VCaP (cell line): ENCODE measurements around the gene TMPRSS3.

Experiments used
- H3K27ac ChIP-seq: fragments of 450-650 bp; 2 replicates; pipeline ENCODE4 v1.5.1; 2017
- TF ChIP-seq, protein P1 (sequence below): fragments of 450-650 bp; conservative IDR thresholded peaks from 2 replicates; pipeline ENCODE4 v1.5.1; 2017; ENCODE audit warnings: mild to moderate bottlenecking, moderate library complexity

Gene TMPRSS3

DNA sequence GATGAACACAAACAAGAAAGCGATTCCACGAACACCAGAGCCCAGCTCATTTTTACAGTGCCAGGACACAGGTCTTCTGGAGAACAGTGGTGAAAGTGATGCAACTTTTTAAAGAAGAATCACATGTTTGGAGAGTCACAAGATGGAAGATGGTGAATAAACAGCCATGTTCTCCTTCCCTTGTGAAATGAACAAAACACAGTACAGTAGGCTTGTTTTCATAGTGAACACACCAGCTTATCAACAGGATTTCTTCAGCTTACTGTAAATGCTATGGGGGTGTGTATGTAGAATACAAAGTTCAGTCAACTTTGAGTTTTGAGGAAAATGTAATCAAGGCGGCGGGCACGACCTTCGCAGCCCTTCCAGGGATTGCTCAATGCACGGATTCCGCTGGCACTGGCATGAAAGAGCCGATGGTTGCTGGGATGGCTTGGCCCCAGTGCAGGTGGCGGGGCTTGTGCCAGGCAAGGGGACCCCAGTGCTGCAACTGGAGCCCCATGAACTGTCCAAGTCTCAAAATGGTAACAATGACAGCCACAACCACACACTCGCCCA lies 9.7 kb downstream of the TMPRSS3 start:
- no peak overlapping the region for H3K27ac ChIP-seq
- TF ChIP-seq, protein P1, sequence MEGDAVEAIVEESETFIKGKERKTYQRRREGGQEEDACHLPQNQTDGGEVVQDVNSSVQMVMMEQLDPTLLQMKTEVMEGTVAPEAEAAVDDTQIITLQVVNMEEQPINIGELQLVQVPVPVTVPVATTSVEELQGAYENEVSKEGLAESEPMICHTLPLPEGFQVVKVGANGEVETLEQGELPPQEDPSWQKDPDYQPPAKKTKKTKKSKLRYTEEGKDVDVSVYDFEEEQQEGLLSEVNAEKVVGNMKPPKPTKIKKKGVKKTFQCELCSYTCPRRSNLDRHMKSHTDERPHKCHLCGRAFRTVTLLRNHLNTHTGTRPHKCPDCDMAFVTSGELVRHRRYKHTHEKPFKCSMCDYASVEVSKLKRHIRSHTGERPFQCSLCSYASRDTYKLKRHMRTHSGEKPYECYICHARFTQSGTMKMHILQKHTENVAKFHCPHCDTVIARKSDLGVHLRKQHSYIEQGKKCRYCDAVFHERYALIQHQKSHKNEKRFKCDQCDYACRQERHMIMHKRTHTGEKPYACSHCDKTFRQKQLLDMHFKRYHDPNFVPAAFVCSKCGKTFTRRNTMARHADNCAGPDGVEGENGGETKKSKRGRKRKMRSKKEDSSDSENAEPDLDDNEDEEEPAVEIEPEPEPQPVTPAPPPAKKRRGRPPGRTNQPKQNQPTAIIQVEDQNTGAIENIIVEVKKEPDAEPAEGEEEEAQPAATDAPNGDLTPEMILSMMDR, result no peak

DNA sequence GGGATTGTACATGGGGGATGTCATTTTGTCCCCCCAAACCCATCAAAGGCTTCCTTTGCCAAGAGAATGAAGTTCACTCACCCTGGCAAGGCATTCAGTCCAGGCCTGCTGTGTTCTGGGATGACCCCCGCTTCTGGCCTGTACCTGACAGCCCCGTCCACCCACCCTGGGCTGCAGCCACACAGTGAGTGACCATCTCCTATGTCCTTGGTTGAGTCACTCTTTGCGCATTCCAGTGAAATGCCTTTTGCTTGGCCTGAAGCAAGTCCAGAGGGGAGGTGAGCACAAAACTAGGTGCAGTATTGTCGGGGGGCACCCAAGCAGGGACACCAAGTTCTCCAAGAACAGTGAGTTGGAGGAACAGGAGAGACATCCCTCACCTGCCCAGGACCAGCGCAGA lies 10.2 kb downstream of the TMPRSS3 start:
- H3K27ac ChIP-seq, result no peak overlapping the region
- TF ChIP-seq, protein P1, result no peak

DNA sequence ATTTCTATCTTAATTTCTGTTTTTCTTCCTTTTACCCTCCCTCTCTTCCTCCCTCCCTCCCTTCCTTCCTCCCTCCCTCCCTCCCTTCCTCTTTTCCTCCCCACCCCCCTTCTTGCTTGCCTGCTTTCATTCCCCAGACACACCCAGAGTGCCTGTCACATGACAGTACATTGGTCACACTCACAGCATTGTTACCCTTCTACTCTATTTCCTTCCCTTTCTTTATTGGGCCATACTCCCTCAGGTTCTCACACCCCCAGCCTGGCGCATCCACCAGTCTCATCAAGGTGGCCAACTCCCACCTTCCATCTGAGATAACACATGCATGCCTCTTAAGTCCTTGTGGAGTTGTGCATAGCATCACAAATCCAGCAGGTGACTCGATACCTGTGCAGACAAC lies 10.9 kb downstream of the TMPRSS3 start:
- H3K27ac ChIP-seq, result no peak overlapping the region
- TF ChIP-seq, protein P1, result no peak

DNA sequence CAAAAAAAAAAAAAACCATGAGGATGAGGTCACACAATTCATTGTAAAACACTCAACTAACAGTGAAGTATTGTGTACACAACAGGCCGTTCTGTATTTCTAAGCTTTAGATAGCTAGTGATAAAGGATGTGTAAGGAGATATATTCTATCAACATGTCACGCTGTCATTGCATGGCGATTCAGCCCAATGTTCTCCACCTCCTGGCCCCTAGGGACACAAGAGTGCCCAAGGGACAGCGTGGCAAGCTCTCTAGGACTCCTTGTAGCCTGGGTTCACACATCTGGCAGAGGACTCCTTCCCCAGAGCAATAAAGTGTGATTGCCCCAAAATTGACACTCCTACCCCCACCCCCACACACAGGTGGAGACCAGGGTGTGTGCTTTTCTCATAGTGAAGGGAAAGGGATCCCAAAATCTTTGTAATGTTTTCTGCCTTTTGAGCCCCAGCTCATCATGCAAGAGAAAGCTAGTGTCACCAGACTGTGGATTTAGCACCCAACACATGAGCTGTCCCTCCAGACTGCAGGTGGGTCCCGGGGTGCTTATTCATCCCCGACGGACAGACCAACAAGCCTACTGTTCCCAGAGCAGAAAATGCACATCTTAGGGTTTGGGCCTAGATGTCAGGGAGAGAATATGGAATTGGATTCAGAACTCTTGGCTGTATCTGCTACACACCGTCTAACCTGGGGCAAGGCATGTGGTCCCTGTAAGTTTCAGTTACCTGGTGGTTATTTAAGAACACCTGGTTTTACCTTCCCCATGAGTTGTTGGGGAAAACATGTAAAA lies 11.5 kb downstream of the TMPRSS3 start:
- TF ChIP-seq, protein P1, result peak; percentile 41
- peak overlapping the region; percentile 51 for H3K27ac ChIP-seq

DNA sequence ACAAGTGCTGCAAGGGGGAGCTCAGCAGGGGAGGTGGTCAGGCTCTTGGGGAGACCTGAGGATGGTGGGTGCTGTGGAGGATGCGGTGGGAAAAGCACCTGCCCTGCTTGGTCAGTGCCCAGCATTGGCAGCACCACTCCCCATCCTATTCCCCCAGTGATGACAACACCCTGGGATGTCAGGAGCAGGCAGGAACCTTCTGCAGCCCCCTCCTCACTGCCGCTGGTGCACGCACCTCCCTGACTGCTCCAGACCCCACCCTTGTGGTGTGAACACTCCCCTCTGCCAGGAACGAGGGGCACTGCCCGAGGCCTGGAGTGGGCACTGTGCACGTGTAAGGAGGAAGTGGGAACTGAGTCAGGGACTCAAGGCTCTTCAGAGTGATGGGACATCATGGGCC lies 12.5 kb downstream of the TMPRSS3 start:
- TF ChIP-seq, protein P1, result no peak
- H3K27ac ChIP-seq, result peak overlapping the region; percentile 51; the same call in 1 of the 2 replicates

DNA sequence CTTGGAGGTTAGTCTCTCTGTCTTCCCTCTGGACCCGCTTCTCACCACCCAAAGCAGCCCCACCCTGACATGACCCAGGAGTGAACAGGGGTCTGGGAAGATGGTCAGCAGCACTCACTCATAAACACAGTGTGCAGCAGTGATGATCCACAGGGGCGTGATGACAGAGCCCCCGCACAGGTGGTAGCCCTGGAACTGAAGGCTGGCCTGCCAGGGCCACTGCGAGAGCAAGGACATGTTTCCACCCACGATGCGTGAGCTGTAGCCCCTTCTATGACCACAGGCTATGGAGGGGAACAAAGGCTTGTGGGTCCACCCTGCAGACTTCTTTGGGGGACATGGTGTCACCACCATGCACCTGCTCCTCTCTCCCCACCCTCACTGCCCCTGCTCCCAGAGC lies 12.9 kb downstream of the TMPRSS3 start:
- no peak overlapping the region for H3K27ac ChIP-seq
- TF ChIP-seq, protein P1, result no peak

DNA sequence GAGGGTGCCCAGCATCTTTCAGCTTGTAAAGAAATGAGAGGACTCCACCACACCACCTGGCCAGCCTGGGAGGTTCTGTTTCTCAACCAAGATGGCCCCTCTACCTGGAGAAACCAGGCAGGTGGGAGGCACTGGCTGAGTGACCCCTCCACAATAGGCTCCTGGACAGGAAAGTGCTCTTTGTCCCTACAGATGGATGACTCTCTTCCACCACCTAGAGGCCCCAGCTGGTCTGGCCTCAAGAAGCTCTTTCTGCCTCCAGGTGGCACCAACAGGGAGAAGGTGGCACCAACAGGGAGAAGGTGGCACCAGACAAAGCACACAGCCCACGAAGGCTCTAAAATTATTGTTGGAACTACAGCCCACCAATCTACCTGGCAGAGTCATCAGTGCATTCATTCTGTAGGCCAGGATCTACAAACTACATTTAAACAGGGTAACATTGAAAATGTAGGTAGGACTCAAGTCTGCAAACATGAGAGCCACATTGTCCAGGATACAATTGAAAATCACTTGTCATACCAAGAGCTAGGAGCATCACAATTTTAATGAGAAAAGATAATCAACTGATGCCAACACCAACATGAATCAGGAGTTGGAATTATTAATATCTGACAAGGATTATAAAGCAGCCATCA lies 14.4 kb downstream of the TMPRSS3 start:
- no peak overlapping the region for H3K27ac ChIP-seq
- TF ChIP-seq, protein P1, result peak; percentile 80
